WTC11 (cell line): ENCODE results near the gene AVEN. TPM values are rescaled to one million over a fixed set of nuclear protein-coding genes. Genes with fewer than 3 reads are reported as not detected.

Experiments used
- ATAC-seq: fragments of 200-7000 bp; cut with Tn5 transposase; 2 replicates; pipeline ENCODE4 v1.10.0; 2021; ENCODE audit warnings: mild to moderate bottlenecking, moderate library complexity
- Bru-seq: library from RNA; stranded (reverse); fragments of 400-500 nt; gene quantifications from one replicate; lab custom pipeline; 2021; lab: Mats Ljungman, UMichigan
- CTCF ChIA-PET: fragments of 300-600 bp; sonication (Branson Sonifier 250); formaldehyde crosslinking; loops from one replicate; lab custom pipeline; 2021; ENCODE audit warnings: antibody characterized with exemption; lab: Charles Lee
- POLR2A ChIA-PET: fragments of 350-600 bp; sonication (Branson Sonifier 250); formaldehyde crosslinking; loops from one replicate; lab custom pipeline; 2021; ENCODE audit warnings: antibody characterized with exemption; lab: Charles Lee
- DNase-seq: peaks from one replicate; pipeline ENCODE4 v3.0.0; 2021; ENCODE audit warnings: low spot score
- H3K27ac Mint-ChIP-seq: 2 replicates; pipeline ENCODE4 v1.8.0; 2021; ENCODE audit warnings: mixed read lengths
- H3K27me3 Mint-ChIP-seq: 2 replicates; pipeline ENCODE4 v1.8.0; 2021; ENCODE audit warnings: low read depth, mild to moderate bottlenecking, moderate library complexity, mixed read lengths
- H3K36me3 Mint-ChIP-seq: 2 replicates; pipeline ENCODE4 v1.8.0; 2021; ENCODE audit warnings: mixed read lengths
- H3K4me1 Mint-ChIP-seq: 2 replicates; pipeline ENCODE4 v1.8.0; 2022; ENCODE audit warnings: mixed read lengths
- H3K4me3 Mint-ChIP-seq: 2 replicates; pipeline ENCODE4 v1.8.0; 2021; ENCODE audit warnings: mild to moderate bottlenecking, moderate library complexity, mixed read lengths
- H3K9me3 Mint-ChIP-seq: 2 replicates; pipeline ENCODE4 v1.8.0; 2021; ENCODE audit warnings: mixed read lengths
- CREM ChIP-seq: sonication (generic); formaldehyde crosslinking; IDR thresholded peaks from 2 replicates; pipeline ENCODE4 v1.8.1; 2022; ENCODE audit warnings: mild to moderate bottlenecking, missing genetic modification reagents, moderate library complexity
- FOXK1 ChIP-seq: sonication (generic); formaldehyde crosslinking; IDR thresholded peaks from 2 replicates; pipeline ENCODE4 v1.8.0; 2022; ENCODE audit warnings: mild to moderate bottlenecking, moderate library complexity, missing genetic modification reagents
- KAT7 ChIP-seq: sonication (generic); formaldehyde crosslinking; IDR thresholded peaks from 2 replicates; pipeline ENCODE4 v1.8.1; 2023; ENCODE audit warnings: missing genetic modification reagents, mild to moderate bottlenecking, borderline replicate concordance
- TEAD1 ChIP-seq: sonication (generic); formaldehyde crosslinking; IDR thresholded peaks from 2 replicates; pipeline ENCODE4 v1.8.0; 2022; ENCODE audit warnings: mild to moderate bottlenecking, missing genetic modification reagents
- TP53 ChIP-seq: sonication (generic); formaldehyde crosslinking; IDR thresholded peaks from 2 replicates; pipeline ENCODE4 v1.8.1; 2023; ENCODE audit warnings: mild to moderate bottlenecking, missing genetic modification reagents
- ZNF671 ChIP-seq: fragments of 250-450 bp; sonication (Bioruptor Pico); IDR thresholded peaks from 2 replicates; pipeline ENCODE4 v1.8.0; 2021; ENCODE audit warnings: mild to moderate bottlenecking
- long read RNA-seq, 3 experiments: library from RNA in 1 of 3; library from capped mRNA in 1 of 3; library from polyadenylated mRNA in 1 of 3; unstranded in 2 of 3; stranded (forward) in 1 of 3; transcript quantifications; one replicate each; pipeline ENCODE4 v2.0.0, GENCODE V29; 2021
- total RNA-seq: library from RNA; stranded (reverse); gene quantifications from 3 replicates; pipeline ENCODE4 v1.2.3, GENCODE V29; 2021
- TF ChIP-seq, protein P1 (sequence below): fragments of 200-600 bp; IDR thresholded peaks from 2 replicates; pipeline ENCODE4 v1.8.0; 2022; ENCODE audit warnings: antibody characterized with exemption
- TF ChIP-seq, protein P2 (sequence below): sonication (generic); formaldehyde crosslinking; IDR thresholded peaks from 2 replicates; pipeline ENCODE4 v1.8.1; 2022; ENCODE audit warnings: missing genetic modification reagents, borderline replicate concordance
- TF ChIP-seq, protein P3 (sequence below): sonication (generic); formaldehyde crosslinking; IDR thresholded peaks from 2 replicates; pipeline ENCODE4 v1.8.1; 2022; ENCODE audit warnings: mild to moderate bottlenecking, missing genetic modification reagents, moderate library complexity, borderline replicate concordance
- TF ChIP-seq, protein P4 (sequence below): sonication (generic); formaldehyde crosslinking; IDR thresholded peaks from 2 replicates; pipeline ENCODE4 v1.8.1; 2022; ENCODE audit warnings: low read depth, missing genetic modification reagents, borderline replicate concordance
- TF ChIP-seq, protein P5 (sequence below): sonication (generic); formaldehyde crosslinking; IDR thresholded peaks from 2 replicates; pipeline ENCODE4 v1.8.0; 2022; ENCODE audit warnings: mild to moderate bottlenecking, missing genetic modification reagents
- TF ChIP-seq, protein P6 (sequence below): sonication (generic); formaldehyde crosslinking; IDR thresholded peaks from 2 replicates; pipeline ENCODE4 v1.8.0; 2022; ENCODE audit warnings: mild to moderate bottlenecking, missing genetic modification reagents
- TF ChIP-seq, protein P7 (sequence below): fragments of 250-450 bp; sonication (Bioruptor Pico); conservative IDR thresholded peaks from 2 replicates; pipeline ENCODE4 v1.9.0; 2021; ENCODE audit warnings: mild to moderate bottlenecking
- TF ChIP-seq, protein P8 (sequence below): sonication (generic); formaldehyde crosslinking; conservative IDR thresholded peaks from 2 replicates; pipeline ENCODE4 v1.8.1; 2023; ENCODE audit warnings: mild to moderate bottlenecking, low read depth, missing genetic modification reagents, moderate library complexity

Gene AVEN, protein sequence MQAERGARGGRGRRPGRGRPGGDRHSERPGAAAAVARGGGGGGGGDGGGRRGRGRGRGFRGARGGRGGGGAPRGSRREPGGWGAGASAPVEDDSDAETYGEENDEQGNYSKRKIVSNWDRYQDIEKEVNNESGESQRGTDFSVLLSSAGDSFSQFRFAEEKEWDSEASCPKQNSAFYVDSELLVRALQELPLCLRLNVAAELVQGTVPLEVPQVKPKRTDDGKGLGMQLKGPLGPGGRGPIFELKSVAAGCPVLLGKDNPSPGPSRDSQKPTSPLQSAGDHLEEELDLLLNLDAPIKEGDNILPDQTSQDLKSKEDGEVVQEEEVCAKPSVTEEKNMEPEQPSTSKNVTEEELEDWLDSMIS
- total RNA-seq (12.4 to 14.0 TPM (median 13.1 TPM) in 3 replicates), Bru-seq, nascent RNA (percentile 56 among the genes with signal in this experiment)
- long read RNA-seq, experiment 1, transcript AVEN-201 (6 exons, 1,605 nt), result major isoform, 53 of 62 reads
- long read RNA-seq, experiment 1, partial matches to known transcripts, result 0 of 62 reads
- long read RNA-seq, experiment 1, other reads (novel, unspliced or antisense), result 9 of 62 reads
- long read RNA-seq, experiment 2, transcript AVEN-201 (6 exons, 1,605 nt), result major isoform, 21 of 35 reads
- long read RNA-seq, experiment 2, partial matches to known transcripts, result 8 of 35 reads
- long read RNA-seq, experiment 2, other reads (novel, unspliced or antisense), result 6 of 35 reads
- long read RNA-seq, experiment 3, partial matches to known transcripts, result 2 of 2 reads
- long read RNA-seq, experiment 3, other reads (novel, unspliced or antisense), result 0 of 2 reads

DNA sequence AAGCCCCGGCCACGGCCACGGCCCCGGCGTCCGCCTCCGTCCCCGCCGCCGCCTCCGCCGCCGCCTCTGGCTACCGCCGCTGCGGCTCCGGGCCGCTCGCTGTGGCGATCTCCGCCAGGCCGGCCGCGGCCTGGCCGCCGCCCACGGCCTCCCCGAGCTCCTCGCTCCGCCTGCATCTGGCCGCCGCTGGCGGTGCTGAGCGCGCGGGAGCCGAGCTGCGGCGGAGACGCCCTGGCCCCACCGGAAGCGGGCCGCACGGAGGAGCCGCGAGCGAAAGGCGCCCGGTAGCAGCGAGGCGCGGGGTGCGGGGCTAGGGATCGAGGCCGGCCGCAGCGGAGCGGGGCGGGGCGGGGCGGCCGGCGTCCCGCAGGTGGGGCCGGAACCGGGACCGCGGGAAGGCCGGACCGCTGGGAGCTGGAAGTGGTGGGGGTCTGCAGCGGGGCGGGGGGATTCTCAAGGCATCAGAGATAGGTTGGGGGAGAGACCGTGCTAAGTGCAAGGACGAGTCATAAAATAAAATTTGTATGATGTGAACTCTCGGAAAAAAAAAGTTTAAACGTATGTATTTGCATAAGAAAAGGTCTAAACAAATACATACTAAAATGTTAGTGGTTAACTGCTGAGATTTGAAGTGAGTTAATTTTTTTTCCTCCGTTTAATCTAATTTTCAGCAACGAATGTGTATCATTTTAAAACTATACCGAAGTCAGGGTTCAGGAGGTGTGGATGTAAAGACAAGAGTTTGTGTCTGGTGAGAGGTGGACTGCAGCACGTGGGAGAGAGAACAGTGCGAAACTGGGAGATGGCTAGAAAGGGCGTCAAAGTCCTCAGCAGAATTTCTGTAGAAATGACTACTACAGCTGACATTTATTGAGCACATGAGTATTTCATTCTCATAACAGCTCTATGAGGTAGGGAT lies at the start of gene AVEN:
Gene AVEN, minus strand, starts transcription at position 334 of the 919 bp plus-strand sequence. Its CDS starts 158 bp downstream, at position 176.
- peaks cover 34% of the 10 kb centered on the region for H3K27me3 Mint-ChIP-seq
- H3K36me3 Mint-ChIP-seq, result no peaks in the 10 kb centered on the region
- CTCF ChIA-PET, result interaction anchor here (1.5 kb wide), 1 partner anchor 171 kb away, joined by 4 read pairs; the partner anchor contains the start of gene KATNBL1
- H3K4me1 Mint-ChIP-seq, result peaks cover 15% of the 10 kb centered on the region
- peak; percentile 70 for ATAC-seq
- H3K4me3 Mint-ChIP-seq, result peak within 1 kb of the TSS; percentile 91
- POLR2A ChIA-PET, result no interaction called here
- H3K9me3 Mint-ChIP-seq, result no peaks in the 10 kb centered on the region
- TF ChIP-seq, protein P1, sequence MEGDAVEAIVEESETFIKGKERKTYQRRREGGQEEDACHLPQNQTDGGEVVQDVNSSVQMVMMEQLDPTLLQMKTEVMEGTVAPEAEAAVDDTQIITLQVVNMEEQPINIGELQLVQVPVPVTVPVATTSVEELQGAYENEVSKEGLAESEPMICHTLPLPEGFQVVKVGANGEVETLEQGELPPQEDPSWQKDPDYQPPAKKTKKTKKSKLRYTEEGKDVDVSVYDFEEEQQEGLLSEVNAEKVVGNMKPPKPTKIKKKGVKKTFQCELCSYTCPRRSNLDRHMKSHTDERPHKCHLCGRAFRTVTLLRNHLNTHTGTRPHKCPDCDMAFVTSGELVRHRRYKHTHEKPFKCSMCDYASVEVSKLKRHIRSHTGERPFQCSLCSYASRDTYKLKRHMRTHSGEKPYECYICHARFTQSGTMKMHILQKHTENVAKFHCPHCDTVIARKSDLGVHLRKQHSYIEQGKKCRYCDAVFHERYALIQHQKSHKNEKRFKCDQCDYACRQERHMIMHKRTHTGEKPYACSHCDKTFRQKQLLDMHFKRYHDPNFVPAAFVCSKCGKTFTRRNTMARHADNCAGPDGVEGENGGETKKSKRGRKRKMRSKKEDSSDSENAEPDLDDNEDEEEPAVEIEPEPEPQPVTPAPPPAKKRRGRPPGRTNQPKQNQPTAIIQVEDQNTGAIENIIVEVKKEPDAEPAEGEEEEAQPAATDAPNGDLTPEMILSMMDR, result no peak
- TF ChIP-seq, protein P2, sequence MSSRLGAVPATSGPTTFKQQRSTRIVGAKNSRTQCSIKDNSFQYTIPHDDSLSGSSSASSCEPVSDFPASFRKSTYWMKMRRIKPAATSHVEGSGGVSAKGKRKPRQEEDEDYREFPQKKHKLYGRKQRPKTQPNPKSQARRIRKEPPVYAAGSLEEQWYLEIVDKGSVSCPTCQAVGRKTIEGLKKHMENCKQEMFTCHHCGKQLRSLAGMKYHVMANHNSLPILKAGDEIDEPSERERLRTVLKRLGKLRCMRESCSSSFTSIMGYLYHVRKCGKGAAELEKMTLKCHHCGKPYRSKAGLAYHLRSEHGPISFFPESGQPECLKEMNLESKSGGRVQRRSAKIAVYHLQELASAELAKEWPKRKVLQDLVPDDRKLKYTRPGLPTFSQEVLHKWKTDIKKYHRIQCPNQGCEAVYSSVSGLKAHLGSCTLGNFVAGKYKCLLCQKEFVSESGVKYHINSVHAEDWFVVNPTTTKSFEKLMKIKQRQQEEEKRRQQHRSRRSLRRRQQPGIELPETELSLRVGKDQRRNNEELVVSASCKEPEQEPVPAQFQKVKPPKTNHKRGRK (CRISPR knock-in tag), result no peak
- TF ChIP-seq ZNF671 (CRISPR knock-in tag) (no peak), FOXK1 (CRISPR knock-in tag) (0 out of 2 replicates have a peak, but pooled peaks have one; percentile 26), TEAD1 (CRISPR knock-in tag) (no peak), CREM (CRISPR knock-in tag) (no peak), KAT7 (CRISPR knock-in tag) (peak; percentile 54; the same call in 1 of the 2 replicates), TP53 (CRISPR knock-in tag) (no peak)
- TF ChIP-seq, protein P3, sequence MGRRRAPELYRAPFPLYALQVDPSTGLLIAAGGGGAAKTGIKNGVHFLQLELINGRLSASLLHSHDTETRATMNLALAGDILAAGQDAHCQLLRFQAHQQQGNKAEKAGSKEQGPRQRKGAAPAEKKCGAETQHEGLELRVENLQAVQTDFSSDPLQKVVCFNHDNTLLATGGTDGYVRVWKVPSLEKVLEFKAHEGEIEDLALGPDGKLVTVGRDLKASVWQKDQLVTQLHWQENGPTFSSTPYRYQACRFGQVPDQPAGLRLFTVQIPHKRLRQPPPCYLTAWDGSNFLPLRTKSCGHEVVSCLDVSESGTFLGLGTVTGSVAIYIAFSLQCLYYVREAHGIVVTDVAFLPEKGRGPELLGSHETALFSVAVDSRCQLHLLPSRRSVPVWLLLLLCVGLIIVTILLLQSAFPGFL (CRISPR knock-in tag), result no peak
- TF ChIP-seq, protein P4, sequence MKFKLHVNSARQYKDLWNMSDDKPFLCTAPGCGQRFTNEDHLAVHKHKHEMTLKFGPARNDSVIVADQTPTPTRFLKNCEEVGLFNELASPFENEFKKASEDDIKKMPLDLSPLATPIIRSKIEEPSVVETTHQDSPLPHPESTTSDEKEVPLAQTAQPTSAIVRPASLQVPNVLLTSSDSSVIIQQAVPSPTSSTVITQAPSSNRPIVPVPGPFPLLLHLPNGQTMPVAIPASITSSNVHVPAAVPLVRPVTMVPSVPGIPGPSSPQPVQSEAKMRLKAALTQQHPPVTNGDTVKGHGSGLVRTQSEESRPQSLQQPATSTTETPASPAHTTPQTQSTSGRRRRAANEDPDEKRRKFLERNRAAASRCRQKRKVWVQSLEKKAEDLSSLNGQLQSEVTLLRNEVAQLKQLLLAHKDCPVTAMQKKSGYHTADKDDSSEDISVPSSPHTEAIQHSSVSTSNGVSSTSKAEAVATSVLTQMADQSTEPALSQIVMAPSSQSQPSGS (CRISPR knock-in tag), result no peak
- TF ChIP-seq, protein P5, sequence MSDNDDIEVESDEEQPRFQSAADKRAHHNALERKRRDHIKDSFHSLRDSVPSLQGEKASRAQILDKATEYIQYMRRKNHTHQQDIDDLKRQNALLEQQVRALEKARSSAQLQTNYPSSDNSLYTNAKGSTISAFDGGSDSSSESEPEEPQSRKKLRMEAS (CRISPR knock-in tag), result peak; percentile 53; the same call in 1 of the 2 replicates
- TF ChIP-seq, protein P6, sequence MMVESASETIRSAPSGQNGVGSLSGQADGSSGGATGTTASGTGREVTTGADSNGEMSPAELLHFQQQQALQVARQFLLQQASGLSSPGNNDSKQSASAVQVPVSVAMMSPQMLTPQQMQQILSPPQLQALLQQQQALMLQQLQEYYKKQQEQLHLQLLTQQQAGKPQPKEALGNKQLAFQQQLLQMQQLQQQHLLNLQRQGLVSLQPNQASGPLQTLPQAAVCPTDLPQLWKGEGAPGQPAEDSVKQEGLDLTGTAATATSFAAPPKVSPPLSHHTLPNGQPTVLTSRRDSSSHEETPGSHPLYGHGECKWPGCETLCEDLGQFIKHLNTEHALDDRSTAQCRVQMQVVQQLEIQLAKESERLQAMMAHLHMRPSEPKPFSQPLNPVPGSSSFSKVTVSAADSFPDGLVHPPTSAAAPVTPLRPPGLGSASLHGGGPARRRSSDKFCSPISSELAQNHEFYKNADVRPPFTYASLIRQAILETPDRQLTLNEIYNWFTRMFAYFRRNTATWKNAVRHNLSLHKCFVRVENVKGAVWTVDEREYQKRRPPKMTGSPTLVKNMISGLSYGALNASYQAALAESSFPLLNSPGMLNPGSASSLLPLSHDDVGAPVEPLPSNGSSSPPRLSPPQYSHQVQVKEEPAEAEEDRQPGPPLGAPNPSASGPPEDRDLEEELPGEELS (CRISPR knock-in tag), result no peak
- TF ChIP-seq, protein P7, sequence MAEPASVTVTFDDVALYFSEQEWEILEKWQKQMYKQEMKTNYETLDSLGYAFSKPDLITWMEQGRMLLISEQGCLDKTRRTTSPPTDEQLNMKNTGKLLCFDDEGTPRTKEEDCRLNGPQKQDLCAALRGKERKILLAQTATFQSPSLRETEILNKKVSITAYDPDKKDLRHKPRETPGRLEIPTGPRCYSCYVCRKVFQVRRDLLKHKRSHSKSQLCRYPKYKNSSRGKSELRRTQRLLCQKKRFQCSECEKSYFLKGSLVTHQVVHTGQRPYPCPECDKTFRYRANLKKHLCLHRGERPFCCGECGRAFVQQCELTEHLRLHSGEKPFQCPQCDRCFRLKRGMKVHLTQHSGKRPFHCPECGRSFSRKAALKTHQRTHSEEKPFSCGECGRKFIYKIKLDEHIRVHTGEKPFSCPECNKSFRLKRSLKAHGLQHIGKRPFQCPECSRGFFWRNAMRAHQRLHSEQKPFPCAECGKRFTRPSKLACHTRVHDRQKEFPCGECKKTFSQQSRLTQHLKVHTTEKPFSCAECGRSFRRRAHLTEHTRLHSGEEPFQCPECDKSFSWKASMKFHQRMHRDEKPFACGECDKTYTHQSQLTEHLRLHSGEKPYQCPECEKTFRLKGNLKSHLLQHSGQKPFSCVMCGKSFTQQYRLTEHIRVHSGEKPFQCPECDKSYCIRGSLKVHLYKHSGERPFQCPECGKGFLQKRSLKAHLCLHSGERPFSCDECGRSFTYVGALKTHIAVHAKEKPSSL, result no peak
- TF ChIP-seq, protein P8, sequence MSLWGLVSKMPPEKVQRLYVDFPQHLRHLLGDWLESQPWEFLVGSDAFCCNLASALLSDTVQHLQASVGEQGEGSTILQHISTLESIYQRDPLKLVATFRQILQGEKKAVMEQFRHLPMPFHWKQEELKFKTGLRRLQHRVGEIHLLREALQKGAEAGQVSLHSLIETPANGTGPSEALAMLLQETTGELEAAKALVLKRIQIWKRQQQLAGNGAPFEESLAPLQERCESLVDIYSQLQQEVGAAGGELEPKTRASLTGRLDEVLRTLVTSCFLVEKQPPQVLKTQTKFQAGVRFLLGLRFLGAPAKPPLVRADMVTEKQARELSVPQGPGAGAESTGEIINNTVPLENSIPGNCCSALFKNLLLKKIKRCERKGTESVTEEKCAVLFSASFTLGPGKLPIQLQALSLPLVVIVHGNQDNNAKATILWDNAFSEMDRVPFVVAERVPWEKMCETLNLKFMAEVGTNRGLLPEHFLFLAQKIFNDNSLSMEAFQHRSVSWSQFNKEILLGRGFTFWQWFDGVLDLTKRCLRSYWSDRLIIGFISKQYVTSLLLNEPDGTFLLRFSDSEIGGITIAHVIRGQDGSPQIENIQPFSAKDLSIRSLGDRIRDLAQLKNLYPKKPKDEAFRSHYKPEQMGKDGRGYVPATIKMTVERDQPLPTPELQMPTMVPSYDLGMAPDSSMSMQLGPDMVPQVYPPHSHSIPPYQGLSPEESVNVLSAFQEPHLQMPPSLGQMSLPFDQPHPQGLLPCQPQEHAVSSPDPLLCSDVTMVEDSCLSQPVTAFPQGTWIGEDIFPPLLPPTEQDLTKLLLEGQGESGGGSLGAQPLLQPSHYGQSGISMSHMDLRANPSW (CRISPR knock-in tag), result no peak
- TF ChIP-seq, all 79 proteins: peak for 3
- peak within 1 kb of the TSS; percentile 69 for H3K27ac Mint-ChIP-seq
- peak; percentile 57 for DNase-seq
